ENCODE data around the gene MYOZ3. TPM values are rescaled to one million over a fixed set of nuclear protein-coding genes. Genes with fewer than 3 reads are reported as not detected.

Gene MYOZ3
- polyA plus RNA-seq, 1 experiment = 0.51 TPM

GRCh38 chr5:150623152-150623877 lies 37.7 kb upstream of the MYOZ3 start:
- H3K4me3 ChIP-seq (ENCODE audit: low read depth, low read length) = no peak overlapping the region
- DNase-seq (ENCODE audit: low read depth, low spot score) = no peak
- CTCF ChIA-PET = interaction anchor here (0.6 kb wide), 1 partner anchor 78 kb away, joined by 6 read pairs; no protein-coding TSS in a partner anchor
- TF ChIP-seq CTCF (IDR thresholded peaks at IDR 0.05; ENCODE audit: low read depth, low read length) = no peak
- H3K9me3 ChIP-seq (ENCODE audit: control insufficient read depth, insufficient read depth, low read length) = no peaks in the 10 kb centered on the region
- H3K27ac ChIP-seq (ENCODE audit: low read depth, low read length) = no peak overlapping the region
- H3K27me3 ChIP-seq (ENCODE audit: control insufficient read depth, insufficient read depth, low read length) = no peaks in the 10 kb centered on the region
- POLR2A ChIA-PET = no interaction called here

DNA sequence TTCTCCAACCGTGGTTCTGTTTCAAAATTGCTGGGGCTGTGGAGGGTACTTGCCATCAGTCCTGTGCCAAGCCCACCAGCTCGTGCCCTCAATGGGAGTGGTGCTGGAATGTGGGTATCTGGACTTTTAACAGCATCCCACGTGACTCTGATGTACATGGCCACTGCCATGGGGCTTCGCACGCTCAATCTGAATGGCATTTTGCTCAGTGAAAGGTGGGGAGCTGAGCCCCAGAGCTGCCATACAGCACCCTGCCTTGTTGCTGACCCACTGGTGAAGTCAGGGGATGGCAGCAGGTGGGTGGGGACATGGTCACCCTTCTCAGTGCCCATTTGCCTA lies 37.2 kb upstream of the MYOZ3 start:
- Histone ChIP-seq H3K27me3 (ENCODE audit: control insufficient read depth, insufficient read depth, low read length) (no peaks in the 10 kb centered on the region), H3K27ac (ENCODE audit: low read depth, low read length) (no peak overlapping the region), H3K4me3 (ENCODE audit: low read depth, low read length) (no peak overlapping the region), H3K9me3 (ENCODE audit: control insufficient read depth, insufficient read depth, low read length) (no peaks in the 10 kb centered on the region)
- POLR2A ChIA-PET = no interaction called here
- DNase-seq (ENCODE audit: low read depth, low spot score) = no peak
- CTCF ChIA-PET = no interaction called here
- TF ChIP-seq CTCF (IDR thresholded peaks at IDR 0.05; ENCODE audit: low read depth, low read length) = no peak

- peak overlapping the region; percentile 74 for H3K4me3 ChIP-seq (ENCODE audit: low read depth, low read length)
- no peak overlapping the region for H3K27ac ChIP-seq (ENCODE audit: low read depth, low read length)
- H3K9me3 ChIP-seq (ENCODE audit: control insufficient read depth, insufficient read depth, low read length) = no peaks in the 10 kb centered on the region
- no peak for TF ChIP-seq CTCF (IDR thresholded peaks at IDR 0.05; ENCODE audit: low read depth, low read length)
- no peaks in the 10 kb centered on the region for H3K27me3 ChIP-seq (ENCODE audit: control insufficient read depth, insufficient read depth, low read length)
- no peak for DNase-seq (ENCODE audit: low read depth, low spot score)
- POLR2A ChIA-PET = no interaction called here
- CTCF ChIA-PET = no interaction called here
Measured at GRCh38 chr5:150624334-150625163, 36.5 kb upstream of the MYOZ3 start.

GRCh38 chr5:150625164-150625535 lies 35.9 kb upstream of the MYOZ3 start:
- DNase-seq (ENCODE audit: low read depth, low spot score) = no peak
- no peak overlapping the region for H3K27ac ChIP-seq (ENCODE audit: low read depth, low read length)
- CTCF ChIA-PET = no interaction called here
- no peaks in the 10 kb centered on the region for H3K27me3 ChIP-seq (ENCODE audit: control insufficient read depth, insufficient read depth, low read length)
- peak overlapping the region; percentile 74 for H3K4me3 ChIP-seq (ENCODE audit: low read depth, low read length)
- POLR2A ChIA-PET = no interaction called here
- TF ChIP-seq CTCF (IDR thresholded peaks at IDR 0.05; ENCODE audit: low read depth, low read length) = no peak
- no peaks in the 10 kb centered on the region for H3K9me3 ChIP-seq (ENCODE audit: control insufficient read depth, insufficient read depth, low read length)

All from AG04450 (cell line).